Retinal pigment epithelial cell (primary cell): Measurements from ENCODE around the gene LSS.
"Not testable (repeated sequence)": the region's sequence is repeated elsewhere in the genome, so short reads cannot be mapped to it uniquely, and the experiment has no call there.

Experiments used
- DNase-seq: peaks from one replicate; pipeline ENCODE4 v3.0.0-alpha.2; 2010; ENCODE audit warnings: low read depth
- H3K4me3 ChIP-seq: 2 replicates; pipeline ENCODE4 v1.5.1; 2011; ENCODE audit warnings: mild to moderate bottlenecking, low read length, control low read depth, moderate library complexity
- TF ChIP-seq, protein P1 (sequence below): conservative IDR thresholded peaks from 2 replicates; pipeline ENCODE4 v1.5.1; 2011; ENCODE audit warnings: low read depth, low read length, control low read depth, inconsistent platforms

LSS gene

DNA sequence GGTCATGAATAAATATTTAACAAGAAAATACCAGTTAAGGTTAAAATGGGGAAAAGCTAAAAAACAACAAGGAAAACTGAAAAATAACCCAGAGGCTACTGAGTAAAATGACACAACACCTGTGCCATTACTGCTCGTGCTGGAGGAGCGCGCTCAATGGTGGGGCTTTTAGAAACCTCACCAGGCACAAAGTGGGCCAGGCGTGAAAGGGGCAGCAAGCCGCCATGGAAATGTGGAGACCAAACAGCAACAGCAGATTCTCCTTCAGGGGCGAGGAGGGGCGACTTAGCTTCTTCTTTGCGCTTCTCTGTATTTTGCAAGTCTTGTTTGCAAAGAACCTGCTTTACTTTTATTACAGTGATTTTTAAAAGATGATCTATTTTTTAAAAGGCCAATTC is 25.4 kb downstream of the LSS start:
- H3K4me3 ChIP-seq = no peak overlapping the region
- TF ChIP-seq, protein P1, sequence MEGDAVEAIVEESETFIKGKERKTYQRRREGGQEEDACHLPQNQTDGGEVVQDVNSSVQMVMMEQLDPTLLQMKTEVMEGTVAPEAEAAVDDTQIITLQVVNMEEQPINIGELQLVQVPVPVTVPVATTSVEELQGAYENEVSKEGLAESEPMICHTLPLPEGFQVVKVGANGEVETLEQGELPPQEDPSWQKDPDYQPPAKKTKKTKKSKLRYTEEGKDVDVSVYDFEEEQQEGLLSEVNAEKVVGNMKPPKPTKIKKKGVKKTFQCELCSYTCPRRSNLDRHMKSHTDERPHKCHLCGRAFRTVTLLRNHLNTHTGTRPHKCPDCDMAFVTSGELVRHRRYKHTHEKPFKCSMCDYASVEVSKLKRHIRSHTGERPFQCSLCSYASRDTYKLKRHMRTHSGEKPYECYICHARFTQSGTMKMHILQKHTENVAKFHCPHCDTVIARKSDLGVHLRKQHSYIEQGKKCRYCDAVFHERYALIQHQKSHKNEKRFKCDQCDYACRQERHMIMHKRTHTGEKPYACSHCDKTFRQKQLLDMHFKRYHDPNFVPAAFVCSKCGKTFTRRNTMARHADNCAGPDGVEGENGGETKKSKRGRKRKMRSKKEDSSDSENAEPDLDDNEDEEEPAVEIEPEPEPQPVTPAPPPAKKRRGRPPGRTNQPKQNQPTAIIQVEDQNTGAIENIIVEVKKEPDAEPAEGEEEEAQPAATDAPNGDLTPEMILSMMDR = no peak
- no peak for DNase-seq

DNA sequence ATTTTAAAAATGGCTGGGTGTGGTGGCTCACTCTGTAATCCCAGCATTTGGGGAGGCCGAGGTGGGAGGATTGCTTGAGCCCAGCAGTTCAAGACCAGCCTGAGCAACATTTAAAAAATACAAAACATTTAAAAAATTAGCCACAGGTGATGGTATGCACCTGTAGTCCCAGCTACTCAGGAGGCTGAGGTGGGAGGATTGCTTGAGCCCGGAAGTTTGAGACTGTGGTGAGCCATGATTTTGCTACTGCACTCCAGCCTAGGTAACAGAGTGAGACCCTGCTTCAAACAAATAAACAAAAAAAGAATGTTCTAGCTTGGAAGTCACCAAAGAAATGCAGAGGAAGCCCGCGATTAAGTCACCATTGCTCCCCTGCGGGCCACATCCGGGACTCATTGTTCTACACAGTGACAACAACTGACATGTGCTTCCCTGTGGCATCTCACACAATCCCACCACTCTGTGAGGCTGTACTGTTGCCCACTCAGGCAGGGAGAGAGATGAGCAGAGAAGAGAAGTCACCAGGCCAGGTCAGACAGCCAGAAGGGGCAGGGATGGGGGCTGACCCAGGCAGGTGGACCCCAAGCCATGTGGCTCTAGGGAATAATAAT is 25.9 kb downstream of the LSS start:
- no peak overlapping the region for H3K4me3 ChIP-seq
- TF ChIP-seq, protein P1 = no peak
- no peak for DNase-seq

DNA sequence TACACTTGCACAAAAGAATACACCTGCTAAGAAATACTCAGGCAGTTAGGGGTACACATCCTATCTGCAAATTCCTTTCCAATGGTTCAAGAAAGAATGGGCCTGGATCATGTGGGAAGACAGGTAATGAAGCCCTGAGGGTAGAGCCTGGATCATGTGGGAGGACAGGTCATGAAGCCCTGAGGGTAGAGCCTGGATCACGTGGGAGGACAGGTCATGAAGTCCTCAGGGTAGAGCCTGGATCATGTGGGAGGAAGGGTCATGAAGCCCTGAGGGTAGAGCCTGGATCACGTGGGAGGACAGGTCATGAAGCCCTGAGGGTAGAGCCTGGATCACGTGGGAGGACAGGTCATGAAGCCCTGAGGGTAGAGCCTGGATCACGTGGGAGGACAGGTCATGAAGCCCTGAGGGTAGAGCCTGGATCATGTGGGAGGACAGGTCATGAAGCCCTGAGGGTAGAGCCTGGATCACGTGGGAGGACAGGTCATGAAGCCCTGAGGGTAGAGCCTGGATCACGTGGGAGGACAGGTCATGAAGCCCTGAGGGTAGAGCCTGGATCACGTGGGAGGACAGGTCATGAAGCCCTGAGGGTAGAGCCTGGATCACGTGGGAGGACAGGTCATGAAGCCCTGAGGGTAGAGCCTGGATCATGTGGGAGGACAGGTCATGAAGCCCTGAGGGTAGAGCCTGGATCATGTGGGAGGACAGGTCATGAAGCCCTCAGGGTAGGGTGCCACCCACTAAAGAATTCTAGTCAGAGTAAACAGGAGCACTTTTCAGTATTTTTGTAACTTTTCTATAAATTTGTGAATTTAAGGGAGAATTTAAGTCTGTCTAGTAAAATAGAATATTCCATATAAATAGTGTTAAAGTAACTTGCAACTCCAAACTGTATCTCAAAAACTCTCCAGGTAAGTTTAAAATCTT is 27.4 kb downstream of the LSS start:
- DNase-seq, H3K4me3 ChIP-seq: not testable (repeated sequence)

DNA sequence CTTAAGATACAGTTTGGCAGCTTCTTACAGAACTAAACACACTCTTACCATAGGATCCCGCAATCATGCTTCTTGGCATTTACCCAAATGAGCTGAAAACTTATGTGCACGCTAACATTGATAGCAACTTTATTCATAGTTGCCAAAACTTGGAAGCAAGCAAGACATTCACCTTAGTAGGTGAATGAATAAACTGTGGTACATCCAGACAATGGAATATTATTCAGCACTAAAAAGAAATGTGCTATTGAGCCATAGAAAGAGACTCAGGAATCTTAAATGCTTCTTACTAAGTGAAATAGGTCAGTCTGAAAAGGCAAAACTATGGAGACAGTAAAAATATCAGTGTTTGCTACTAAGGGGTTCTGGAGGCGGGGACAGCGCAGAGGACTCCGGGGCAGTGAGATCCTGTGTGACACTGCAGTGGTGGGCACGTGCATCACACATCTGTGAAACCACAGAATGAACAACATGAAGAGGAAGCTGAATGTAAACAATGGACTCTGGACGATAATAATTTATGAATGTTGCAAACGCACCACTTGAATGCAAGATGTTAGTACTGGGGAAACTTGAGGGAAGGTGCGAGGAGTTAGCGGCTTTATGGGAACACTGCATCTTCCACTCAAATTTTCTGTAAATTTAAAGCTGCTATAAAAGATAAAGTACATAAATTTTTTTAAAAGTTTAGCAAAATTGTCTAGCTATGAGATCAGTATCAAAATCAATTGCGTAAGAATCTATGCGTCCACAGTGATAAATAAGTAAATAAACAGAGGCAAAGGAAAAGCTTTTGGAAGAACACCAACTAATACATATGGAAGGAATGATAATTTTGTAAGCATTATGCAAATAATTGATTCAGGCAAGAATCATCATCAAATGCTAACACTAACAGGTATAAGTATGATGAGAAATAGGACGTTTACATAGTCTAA is 28.9 kb downstream of the LSS start:
- no peak overlapping the region for H3K4me3 ChIP-seq
- no peak for DNase-seq
- TF ChIP-seq, protein P1 = no peak

DNA sequence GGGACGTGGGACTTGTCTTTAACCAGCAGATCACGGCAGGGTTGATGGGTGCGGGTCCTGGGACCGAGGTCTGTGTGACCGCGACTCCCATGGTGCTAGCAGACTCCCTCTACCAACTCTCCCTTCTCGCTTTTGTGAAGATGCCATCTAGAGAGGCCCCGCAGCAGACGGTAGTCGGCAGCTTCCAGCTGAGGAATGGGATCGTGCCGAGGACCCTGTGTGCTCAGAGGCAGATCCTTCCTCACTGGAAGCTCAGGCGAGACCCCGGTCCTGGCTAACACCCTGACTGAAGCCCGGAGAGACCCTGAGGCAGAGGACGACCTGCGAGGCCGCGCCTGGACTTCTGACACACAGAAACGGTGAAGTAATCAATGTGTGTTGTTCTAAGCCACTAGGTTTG is 31.8 kb downstream of the LSS start:
- no peak overlapping the region for H3K4me3 ChIP-seq
- DNase-seq = no peak
- TF ChIP-seq, protein P1 = no peak

DNA sequence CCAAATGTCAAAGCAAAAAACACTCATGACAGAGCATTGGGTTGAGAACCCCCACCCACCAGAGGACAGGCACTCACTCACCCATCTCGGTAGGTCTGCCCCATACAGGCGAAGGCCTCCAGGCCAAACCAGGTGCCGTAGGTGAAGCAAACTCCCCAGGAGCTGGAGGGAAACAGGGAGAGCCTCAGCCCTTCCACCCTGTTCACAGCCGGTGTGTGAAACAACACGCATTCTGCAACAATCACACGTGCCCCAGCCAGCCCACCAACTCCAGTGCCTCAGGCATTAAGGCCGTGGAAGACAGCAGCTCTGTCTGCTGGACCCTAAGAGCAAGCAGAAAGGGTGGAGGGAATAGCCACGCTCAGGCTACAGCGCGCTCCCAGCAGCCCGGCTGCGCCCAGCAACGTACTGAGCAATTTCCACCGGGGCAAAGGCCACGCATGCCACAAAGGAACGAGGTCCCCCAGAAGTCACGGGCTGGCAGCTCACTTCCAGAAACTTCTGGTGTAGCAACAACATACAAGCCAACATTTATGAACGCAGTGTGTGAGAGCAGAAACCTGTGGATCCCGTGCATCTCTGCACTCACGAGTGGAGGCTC is 32.9 kb downstream of the LSS start:
- TF ChIP-seq, protein P1 = no peak
- no peak overlapping the region for H3K4me3 ChIP-seq
- DNase-seq = no peak
